Stomach smooth muscle (tissue), 2 donors: ENCODE results near the gene DNAJC21.
"Not testable (repeated sequence)": the region's sequence is repeated elsewhere in the genome, so short reads cannot be mapped to it uniquely, and the experiment has no call there.

Experiments
- H3K27ac ChIP-seq: one replicate; pipeline ENCODE4 v1.7.0; 2013; ENCODE audit warnings: mild to moderate bottlenecking, low read length, inconsistent platforms
- H3K27me3 ChIP-seq, 2 donors: one replicate each; pipeline ENCODE4 v1.7.0; 2013; ENCODE audit warnings: low read length in 2 of 2; ENCODE audit not compliant: insufficient read depth in 2 of 2, control insufficient read depth in 1 of 2
- H3K36me3 ChIP-seq, 2 donors: one replicate each; pipeline ENCODE4 v1.7.0; 2013; ENCODE audit warnings: low read length in 2 of 2; ENCODE audit not compliant: control insufficient read depth in 2 of 2, insufficient read depth in 2 of 2
- H3K4me1 ChIP-seq: one replicate; pipeline ENCODE4 v1.7.0; 2013; ENCODE audit warnings: low read length; ENCODE audit not compliant: control insufficient read depth, insufficient read depth
- H3K4me3 ChIP-seq, 2 donors: one replicate each; pipeline ENCODE4 v1.7.0; 2013; ENCODE audit warnings: low read length in 2 of 2
- H3K9ac ChIP-seq, 2 donors: one replicate each; pipeline ENCODE4 v1.7.0; 2013; ENCODE audit warnings: low read length in 2 of 2, mild to moderate bottlenecking in 1 of 2
- H3K9me3 ChIP-seq, 2 donors: one replicate each; pipeline ENCODE4 v1.7.0; 2013; ENCODE audit warnings: low read length in 2 of 2; ENCODE audit not compliant: control insufficient read depth in 2 of 2
- donor health status: healthy.
- donor health status: Pancreatic carcinoma.

The DNAJC21 gene

GRCh38 chr5:34923256-34923655 lies 6.1 kb upstream of the DNAJC21 start:
- not testable (repeated sequence) for H3K9ac ChIP-seq, H3K4me1 ChIP-seq, H3K4me3 ChIP-seq, H3K27me3 ChIP-seq, H3K27ac ChIP-seq, H3K9me3 ChIP-seq
- H3K36me3 ChIP-seq: peaks cover 26 to 28% of the 10 kb centered on the region in 2 donors

- H3K27me3 ChIP-seq: no peaks in the 10 kb centered on the region
- no peak overlapping the region for H3K4me3 ChIP-seq
- peaks cover 26 to 28% of the 10 kb centered on the region in 2 donors for H3K36me3 ChIP-seq
- H3K4me1 ChIP-seq: no peaks in the 10 kb centered on the region
- no peaks in the 10 kb centered on the region for H3K9me3 ChIP-seq
- no peak overlapping the region for H3K27ac ChIP-seq
- no peak overlapping the region for H3K9ac ChIP-seq
These were observed 5.5 kb upstream of the DNAJC21 start for GRCh38 chr5:34923694-34924461.

GRCh38 chr5:34924462-34924765 lies 4.9 kb upstream of the DNAJC21 start:
- no peak overlapping the region for H3K27ac ChIP-seq
- H3K36me3 ChIP-seq: peaks cover 26 to 28% of the 10 kb centered on the region in 2 donors
- H3K9ac ChIP-seq: no peak overlapping the region
- no peak overlapping the region for H3K4me3 ChIP-seq
- no peaks in the 10 kb centered on the region for H3K9me3 ChIP-seq
- no peaks in the 10 kb centered on the region for H3K27me3 ChIP-seq
- H3K4me1 ChIP-seq: no peaks in the 10 kb centered on the region

GRCh38 chr5:34926318-34926888 lies 3.0 kb upstream of the DNAJC21 start:
- H3K4me1 ChIP-seq: peaks cover 5% of the 10 kb centered on the region
- H3K9me3 ChIP-seq: no peaks in the 10 kb centered on the region
- no peaks in the 10 kb centered on the region for H3K27me3 ChIP-seq
- H3K27ac ChIP-seq: no peak overlapping the region
- no peak overlapping the region for H3K9ac ChIP-seq
- no peak overlapping the region for H3K4me3 ChIP-seq
- peaks cover 20 to 21% of the 10 kb centered on the region in 2 donors for H3K36me3 ChIP-seq

- peaks cover 17 to 20% of the 10 kb centered on the region in 2 donors for H3K36me3 ChIP-seq
- no peak overlapping the region for H3K9ac ChIP-seq
- H3K9me3 ChIP-seq: no peaks in the 10 kb centered on the region
- H3K4me1 ChIP-seq: peaks cover 5% of the 10 kb centered on the region
- no peaks in the 10 kb centered on the region for H3K27me3 ChIP-seq
- H3K27ac ChIP-seq: no peak overlapping the region
- H3K4me3 ChIP-seq: no peak overlapping the region
These were observed 1.6 kb upstream of the DNAJC21 start for GRCh38 chr5:34927785-34928184.

GRCh38 chr5:34928267-34928666 lies 1.1 kb upstream of the DNAJC21 start:
- peaks cover 5% of the 10 kb centered on the region for H3K4me1 ChIP-seq
- no peak overlapping the region for H3K9ac ChIP-seq
- no peak overlapping the region for H3K27ac ChIP-seq
- no peak overlapping the region for H3K4me3 ChIP-seq
- no peaks in the 10 kb centered on the region for H3K27me3 ChIP-seq
- peaks cover 14 to 15% of the 10 kb centered on the region in 2 donors for H3K36me3 ChIP-seq
- H3K9me3 ChIP-seq: no peaks in the 10 kb centered on the region

- H3K27me3 ChIP-seq: no peaks in the 10 kb centered on the region
- no peaks in the 10 kb centered on the region for H3K9me3 ChIP-seq
- peaks cover 3 to 7% of the 10 kb centered on the region in 2 donors for H3K36me3 ChIP-seq
- H3K4me3 ChIP-seq: peak overlapping the region; percentile 74 to 87
- H3K4me1 ChIP-seq: peaks cover 5% of the 10 kb centered on the region
- H3K9ac ChIP-seq: peak overlapping the region; percentile 81 to 83
- H3K27ac ChIP-seq: peak overlapping the region; percentile 90
These were observed 532 bp downstream of the DNAJC21 start for GRCh38 chr5:34929720-34930461.

GRCh38 chr5:34930462-34930844 lies 1.1 kb downstream of the DNAJC21 start:
- Histone ChIP-seq H3K4me3 (peak overlapping the region; percentile 74 to 87), H3K9ac (peak overlapping the region; percentile 81 to 83), H3K4me1 (peaks cover 5% of the 10 kb centered on the region), H3K36me3 (peaks cover under 1 to 3% of the 10 kb centered on the region in 2 donors), H3K27me3 (no peaks in the 10 kb centered on the region), H3K27ac (peak overlapping the region; percentile 90), H3K9me3 (no peaks in the 10 kb centered on the region)

- peak overlapping the region; percentile 90 for H3K27ac ChIP-seq
- H3K9me3 ChIP-seq: no peaks in the 10 kb centered on the region
- H3K36me3 ChIP-seq: peaks cover 0 to 3% of the 10 kb centered on the region in 2 donors
- H3K9ac ChIP-seq: peak overlapping the region; percentile 81 to 83
- no peaks in the 10 kb centered on the region for H3K27me3 ChIP-seq
- H3K4me1 ChIP-seq: peaks cover 5% of the 10 kb centered on the region
- peak overlapping the region; percentile 74 to 87 for H3K4me3 ChIP-seq
These were observed 1.5 kb downstream of the DNAJC21 start for GRCh38 chr5:34930870-34931269.

GRCh38 chr5:34932947-34933346 lies 3.6 kb downstream of the DNAJC21 start:
- H3K4me3 ChIP-seq: no peak overlapping the region
- H3K36me3 ChIP-seq: peaks cover 9 to 12% of the 10 kb centered on the region in 2 donors
- H3K9ac ChIP-seq: no peak overlapping the region
- H3K9me3 ChIP-seq: no peaks in the 10 kb centered on the region
- H3K27ac ChIP-seq: no peak overlapping the region
- no peaks in the 10 kb centered on the region for H3K27me3 ChIP-seq
- H3K4me1 ChIP-seq: peaks cover 5% of the 10 kb centered on the region
